ENCODE measurements around the gene GALNTL6.

GALNTL6 gene

DNA sequence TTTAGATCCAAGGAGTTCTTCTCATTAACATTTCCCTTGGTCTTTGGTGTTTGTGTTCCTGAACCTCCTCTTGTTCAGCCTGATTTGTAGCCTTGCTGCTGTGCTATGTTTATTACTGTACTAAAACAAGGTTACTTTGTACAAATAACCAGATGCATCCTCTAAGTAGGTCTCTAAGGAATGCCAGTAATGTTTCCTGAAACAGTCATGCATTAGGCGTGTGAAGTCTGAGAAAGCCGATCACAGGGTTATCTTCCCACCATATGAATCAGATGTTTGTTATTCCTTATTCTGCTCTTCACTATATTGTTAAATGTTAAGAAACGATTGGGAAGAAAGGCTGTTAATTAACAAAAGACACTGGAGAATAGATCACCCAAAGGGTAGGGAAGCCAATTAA lies 66.9 kb downstream of the GALNTL6 start:
- peak; percentile 94 for DNase-seq (ENCODE audit: low read depth)

DNA sequence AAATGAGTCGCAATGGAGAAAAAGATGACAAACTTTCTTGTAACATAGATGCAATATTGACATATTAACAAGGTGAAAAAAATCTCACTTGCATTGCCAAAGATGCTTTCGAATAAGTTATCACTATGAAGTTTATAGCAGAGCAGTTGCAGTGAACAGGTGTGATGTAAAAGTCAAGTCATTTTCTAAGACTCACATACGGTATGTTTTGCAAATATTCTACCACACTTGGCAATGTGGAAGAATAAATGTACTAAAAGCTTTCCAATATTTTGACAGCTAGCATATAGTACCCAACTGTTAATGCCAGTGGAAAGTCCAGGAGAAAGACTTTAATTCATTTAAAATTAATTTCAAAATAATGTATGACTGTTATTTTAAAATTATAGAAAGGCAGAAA lies 76.5 kb downstream of the GALNTL6 start:
- no peak for DNase-seq (ENCODE audit: low read depth)

- DNase-seq (ENCODE audit: low read depth) = no peak
Measured at GRCh38 chr4:171891038-171891437, 77.8 kb downstream of the GALNTL6 start.

DNA sequence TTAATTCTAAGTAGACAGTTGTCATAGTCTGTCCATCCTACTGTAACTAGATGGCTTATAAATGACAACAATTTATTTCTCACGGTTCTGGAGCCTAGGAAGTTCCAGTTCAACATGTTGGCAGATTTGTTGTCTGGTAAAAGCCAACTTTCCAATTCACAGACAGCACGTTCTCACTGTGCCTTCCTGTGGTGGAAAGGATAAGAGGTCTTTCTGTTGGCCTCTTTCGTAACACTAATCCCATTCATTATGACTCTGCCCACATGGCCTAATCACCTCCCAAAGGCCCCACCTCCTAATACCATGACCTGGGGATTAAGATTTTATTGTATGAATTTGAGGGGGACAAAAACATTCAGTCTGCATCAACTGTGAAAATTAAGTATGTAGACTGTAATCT lies 83.2 kb downstream of the GALNTL6 start:
- no peak for DNase-seq (ENCODE audit: low read depth)

- no peak for DNase-seq (ENCODE audit: low read depth)
Measured at GRCh38 chr4:171919314-171919713, 106.1 kb downstream of the GALNTL6 start.

DNA sequence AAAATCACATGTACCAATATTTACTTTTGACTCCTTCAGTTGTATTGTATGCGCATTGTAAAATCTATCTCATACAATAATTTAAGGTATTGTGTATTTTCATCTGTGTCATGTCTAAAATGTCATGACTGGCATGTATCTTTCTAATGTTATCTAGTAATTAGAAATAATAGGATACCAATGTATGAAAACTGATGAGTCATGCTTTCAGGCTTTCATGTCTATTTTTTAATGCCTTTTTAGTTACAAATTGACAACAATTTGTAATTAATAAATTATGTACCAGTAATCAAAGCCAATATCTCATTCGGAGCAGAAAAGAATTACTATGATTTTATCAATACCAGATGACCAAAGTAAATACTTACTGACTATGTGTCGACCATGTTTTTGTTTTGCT lies 107.7 kb downstream of the GALNTL6 start:
- DNase-seq (ENCODE audit: low read depth) = no peak

GRCh38 chr4:171924746-171925376 lies 111.7 kb downstream of the GALNTL6 start:
- DNase-seq (ENCODE audit: low read depth) = no peak

DNA sequence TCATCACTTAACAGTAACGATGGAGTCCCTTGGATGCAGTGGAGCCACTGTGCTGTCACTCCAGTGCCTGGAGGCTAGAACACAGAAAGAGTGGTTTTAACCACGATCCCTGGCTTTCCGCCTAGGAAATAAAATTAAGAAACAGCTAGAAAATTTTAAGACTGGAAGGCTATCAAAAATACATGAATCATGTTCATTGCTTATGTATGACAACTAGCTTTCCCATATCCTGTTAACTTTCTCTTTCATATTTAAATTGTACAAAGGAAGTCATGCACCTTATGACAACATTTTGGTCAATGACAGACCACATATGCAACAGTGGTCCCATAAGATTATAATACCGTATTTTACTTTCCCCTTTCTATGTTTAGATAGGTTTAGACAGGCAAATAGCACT lies 115.1 kb downstream of the GALNTL6 start:
- peak; percentile 27 for DNase-seq (ENCODE audit: low read depth)

DNA sequence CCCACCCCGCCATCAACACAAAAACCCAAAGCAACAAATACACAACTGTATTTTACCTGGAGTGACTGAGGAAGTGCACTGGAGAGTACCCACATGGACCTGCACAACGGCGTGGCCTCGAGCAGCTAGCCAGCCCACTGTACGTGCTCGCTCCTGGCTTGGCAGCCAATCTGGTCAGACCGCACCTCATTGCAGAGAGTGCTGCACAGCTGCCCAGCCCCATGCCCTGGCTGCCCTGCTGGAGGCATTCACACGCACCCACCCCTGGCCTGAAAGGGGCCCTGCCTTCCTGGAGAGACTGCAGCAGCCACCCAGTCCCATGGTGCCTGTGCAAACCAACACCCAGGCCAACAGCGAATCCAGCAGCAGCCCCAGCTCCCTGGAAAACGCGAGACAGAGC lies 116.3 kb downstream of the GALNTL6 start:
- DNase-seq (ENCODE audit: low read depth) = no peak

DNA sequence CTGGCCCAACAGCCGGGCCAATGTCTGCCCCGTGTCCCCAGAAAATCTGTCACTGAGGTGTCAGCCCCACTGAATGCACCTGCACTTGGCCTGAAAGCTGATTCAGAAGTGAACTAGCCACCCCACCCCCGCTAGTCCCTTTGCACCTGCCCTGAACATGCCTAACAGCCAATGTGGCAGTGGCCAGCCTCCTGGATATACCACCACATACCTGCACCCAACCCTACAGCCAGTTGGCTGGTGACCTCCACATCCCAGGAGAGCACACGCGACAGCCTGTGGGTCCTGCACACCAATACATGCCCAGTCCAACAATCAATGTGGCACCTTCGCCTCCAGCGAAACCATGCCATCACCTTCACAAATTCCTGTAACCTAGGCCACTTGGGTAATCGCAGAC lies 116.7 kb downstream of the GALNTL6 start:
- no peak for DNase-seq (ENCODE audit: low read depth)

DNA sequence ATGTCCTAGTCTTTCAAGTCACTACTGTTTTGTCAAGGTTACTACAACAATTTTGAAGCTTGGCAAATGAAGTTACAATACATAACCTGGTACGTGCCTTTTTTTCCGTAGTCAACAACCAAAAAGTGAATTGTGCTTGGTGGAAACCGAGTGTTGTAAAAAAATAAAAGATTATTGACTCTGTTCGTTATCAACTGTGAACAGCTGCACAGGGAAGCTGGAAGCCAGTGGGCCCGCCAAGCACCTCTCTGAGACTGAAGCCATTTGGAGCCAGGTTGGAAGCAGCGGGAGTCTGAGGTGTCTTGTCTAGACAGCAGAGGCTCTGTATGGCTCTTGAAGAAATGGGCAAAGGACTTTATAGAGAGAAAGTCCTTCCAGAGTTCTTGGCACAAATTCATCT lies 119.0 kb downstream of the GALNTL6 start:
- DNase-seq (ENCODE audit: low read depth) = no peak

DNA sequence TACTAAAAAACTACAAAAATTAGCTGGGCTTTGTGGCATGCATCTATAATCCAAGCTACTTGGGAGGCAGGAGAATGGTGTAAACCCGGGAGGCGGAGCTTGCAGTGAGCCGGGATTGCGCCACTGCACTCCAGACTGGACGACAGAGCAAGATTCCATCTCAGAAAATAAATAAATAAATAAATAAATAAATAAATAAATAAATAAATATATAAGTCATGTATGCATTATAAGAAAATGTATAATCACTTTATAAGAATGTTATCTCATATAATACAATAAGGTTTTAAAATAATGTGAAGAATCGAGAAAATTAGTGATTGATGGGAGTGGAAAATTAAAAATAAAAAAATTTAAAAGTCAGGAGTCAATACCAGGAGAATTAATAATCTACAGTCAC lies 127.5 kb downstream of the GALNTL6 start:
- DNase-seq (ENCODE audit: low read depth) = no peak

- DNase-seq (ENCODE audit: low read depth) = no peak
Measured at GRCh38 chr4:171947400-171947799, 134.2 kb downstream of the GALNTL6 start.

GRCh38 chr4:171948038-171948437 lies 134.8 kb downstream of the GALNTL6 start:
- no peak for DNase-seq (ENCODE audit: low read depth)

- no peak for DNase-seq (ENCODE audit: low read depth)
Measured at GRCh38 chr4:171954650-171955049, 141.4 kb downstream of the GALNTL6 start.

DNA sequence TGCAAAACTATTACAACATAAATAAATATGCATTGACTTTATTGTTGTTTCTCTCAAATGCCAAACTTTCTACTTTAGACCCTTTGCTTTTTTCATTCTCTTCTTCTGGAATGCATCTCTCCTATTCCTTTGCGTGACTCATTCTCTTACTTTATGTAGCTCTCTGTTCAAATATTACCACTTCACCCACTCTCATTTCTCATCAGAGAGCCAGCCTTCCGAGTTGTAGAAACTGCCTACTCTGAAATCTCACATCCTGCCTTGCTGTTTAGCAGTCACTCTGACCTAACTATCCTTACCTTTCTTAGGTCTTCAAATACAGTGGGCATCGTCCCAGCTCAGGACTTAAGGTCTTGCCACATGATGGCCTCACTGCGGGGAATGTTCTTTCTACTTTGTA lies 143.5 kb downstream of the GALNTL6 start:
- DNase-seq (ENCODE audit: low read depth) = no peak

DNA sequence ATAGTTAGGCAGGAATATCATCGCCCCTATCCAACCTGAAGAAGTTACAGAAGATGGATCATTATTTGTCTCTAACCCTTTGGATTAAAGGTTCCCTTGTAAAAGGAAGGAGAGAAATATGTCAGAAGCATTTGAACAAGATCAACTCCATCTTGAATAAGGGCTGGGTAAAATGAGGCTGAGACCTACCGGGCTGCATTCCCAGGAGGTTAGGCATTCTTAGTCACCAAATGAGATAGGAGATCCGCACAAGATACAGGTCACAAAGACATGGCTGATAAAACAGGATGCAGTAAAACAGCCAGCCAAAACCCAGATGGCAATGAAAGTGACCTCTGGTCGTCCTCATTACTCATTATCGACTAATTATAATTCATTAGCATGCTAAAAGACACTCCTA lies 148.9 kb downstream of the GALNTL6 start:
- DNase-seq (ENCODE audit: low read depth) = no peak

DNA sequence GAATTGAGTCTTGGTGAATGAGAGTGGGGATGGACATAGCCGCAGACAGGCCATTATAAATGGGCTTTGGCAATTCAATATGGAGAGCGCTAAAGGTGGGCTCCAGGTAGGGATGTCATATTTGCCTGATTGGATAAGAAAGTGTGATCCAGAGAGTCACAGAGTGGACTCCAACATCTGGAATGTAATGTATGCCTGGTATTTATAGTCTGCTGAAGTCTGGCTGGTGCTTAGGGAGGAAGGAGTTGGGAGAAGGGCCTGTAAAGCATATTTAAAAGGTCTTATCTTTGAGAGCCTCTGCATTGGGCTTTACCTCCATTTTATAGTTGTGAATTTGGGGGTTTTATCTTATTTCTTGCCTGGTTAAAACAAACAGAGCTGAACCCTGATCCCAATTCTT lies 153.2 kb downstream of the GALNTL6 start:
- DNase-seq (ENCODE audit: low read depth) = peak; percentile 1

- no peak for DNase-seq (ENCODE audit: low read depth)
Measured at GRCh38 chr4:171978216-171978615, 165.0 kb downstream of the GALNTL6 start.

- no peak for DNase-seq (ENCODE audit: low read depth)
Measured at GRCh38 chr4:171979461-171979860, 166.3 kb downstream of the GALNTL6 start.

DNA sequence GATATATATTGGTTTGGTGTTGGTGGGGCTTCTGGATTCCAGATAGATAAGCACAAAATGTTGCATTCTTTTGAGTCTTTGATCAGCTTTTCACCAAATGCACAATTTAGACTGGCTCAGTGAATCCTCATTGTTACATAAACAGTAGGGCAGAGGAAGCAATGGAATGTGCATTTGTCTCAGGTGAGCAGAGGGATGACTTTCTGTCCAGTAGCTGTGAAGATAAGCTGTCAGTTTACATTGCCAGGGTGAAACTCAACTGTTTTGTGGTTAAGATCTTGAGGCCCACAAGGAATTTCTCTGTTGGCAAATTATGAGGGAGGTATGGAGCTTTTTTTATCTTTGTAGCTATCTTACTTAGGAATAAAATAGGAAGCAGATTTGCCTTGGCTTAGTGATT lies 168.0 kb downstream of the GALNTL6 start:
- DNase-seq (ENCODE audit: low read depth) = no peak

- no peak for DNase-seq (ENCODE audit: low read depth)
Measured at GRCh38 chr4:171983935-171984805, 171.0 kb downstream of the GALNTL6 start.

GRCh38 chr4:171985129-171985528 lies 171.9 kb downstream of the GALNTL6 start:
- no peak for DNase-seq (ENCODE audit: low read depth)

DNA sequence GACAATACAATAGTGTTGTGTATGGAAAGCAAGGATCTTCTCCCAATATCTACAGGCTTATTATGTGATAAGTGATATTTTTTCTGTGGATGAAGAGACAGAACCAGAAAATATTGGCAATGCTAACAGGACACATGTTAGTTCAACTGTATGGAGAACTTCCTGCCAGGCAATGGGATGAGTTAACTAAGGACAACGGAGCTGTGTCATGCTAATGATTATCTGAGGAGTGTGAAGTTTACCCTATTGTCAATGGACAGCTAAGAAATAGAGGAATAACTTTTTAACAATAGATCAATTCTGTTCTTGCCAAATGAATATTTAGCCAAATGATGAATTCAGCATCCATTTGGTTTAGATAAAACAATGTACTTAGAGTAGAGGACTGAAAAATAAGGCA lies 180.0 kb downstream of the GALNTL6 start:
- DNase-seq (ENCODE audit: low read depth) = no peak
